B cell (primary cell): Measurements from ENCODE around the gene NTRK3. TPM values are rescaled to one million over a fixed set of nuclear protein-coding genes. Genes with fewer than 3 reads are reported as not detected.

Experiments used
- ATAC-seq: fragments of 200-7000 bp; cut with Tn5 transposase; one replicate; pipeline ENCODE4 v1.10.0; 2021; ENCODE audit warnings: low read depth, mild to moderate bottlenecking, moderate number of reproducible peaks, moderate library complexity
- CTCF ChIA-PET: fragments of 350-600 bp; sonication (Branson Sonifier 250); formaldehyde crosslinking; loops from one replicate; lab custom pipeline; 2021; ENCODE audit warnings: antibody characterized with exemption, inconsistent platforms; lab: Charles Lee
- POLR2A ChIA-PET: fragments of 350-600 bp; sonication (Branson Sonifier 250); formaldehyde crosslinking; loops from one replicate; lab custom pipeline; 2021; ENCODE audit warnings: antibody characterized with exemption; lab: Charles Lee
- DNase-seq: peaks from one replicate; pipeline ENCODE4 v3.0.0; 2013
- H2AFZ ChIP-seq: 2 replicates; pipeline ENCODE4 v1.6.1; 2012; ENCODE audit warnings: mild to moderate bottlenecking, low read depth, low read length; ENCODE audit not compliant: insufficient read depth, poor library complexity, severe bottlenecking
- H3K27ac ChIP-seq, 2 donors: 1 replicate in 1 of 2; 2 replicates in 1 of 2; pipeline ENCODE4 v1.5.1; 2012 to 2013; ENCODE audit warnings: low read length in 2 of 2, mild to moderate bottlenecking in 2 of 2, moderate library complexity in 1 of 2
- H3K27me3 ChIP-seq, 4 experiments: fragments of 200-600 bp in 1 of 4; sonication (generic) in 1 of 4; replicated peaks in 1 of 4; 1 replicate in 2 of 4; 2 replicates in 2 of 4; pipeline versions ENCODE4 v1.6.1 to v1.7.0; 2013 to 2016; ENCODE audit warnings: low read length in 3 of 4, mild to moderate bottlenecking in 2 of 4, mixed read lengths in 1 of 4, moderate library complexity in 1 of 4; ENCODE audit not compliant: insufficient read depth in 4 of 4, control insufficient read depth in 3 of 4; ENCODE audit errors: control extremely low read depth in 1 of 4
- H3K36me3 ChIP-seq, 2 experiments: replicated peaks in 1 of 2; 1 replicate in 1 of 2; 2 replicates in 1 of 2; pipeline versions ENCODE4 v1.6.1 to v1.7.1; 2013; ENCODE audit warnings: low read length in 1 of 2; ENCODE audit not compliant: insufficient read depth in 2 of 2, control insufficient read depth in 1 of 2; ENCODE audit errors: control extremely low read depth in 1 of 2, extremely low read depth in 1 of 2
- H3K4me1 ChIP-seq, 2 donors: fragments of 200-600 bp in 1 of 2; sonication (generic) in 1 of 2; 1 replicate in 1 of 2; 2 replicates in 1 of 2; pipeline versions ENCODE4 v1.5.1 to v1.6.1; 2013 to 2017; ENCODE audit warnings: low read length in 2 of 2; ENCODE audit not compliant: control insufficient read depth in 2 of 2, insufficient read depth in 2 of 2
- H3K4me2 ChIP-seq: replicated peaks from 2 replicates; pipeline ENCODE3; 2012; ENCODE audit warnings: mild to moderate bottlenecking, low read depth, low read length; ENCODE audit not compliant: poor library complexity, severe bottlenecking
- H3K4me3 ChIP-seq, 5 experiments: fragments of 200-600 bp in 1 of 5; sonication (generic) in 1 of 5; 1 replicate in 3 of 5; 2 replicates in 2 of 5; pipeline versions ENCODE4 v1.5.1 to v1.7.0; 2011 to 2016; ENCODE audit warnings: low read length in 4 of 5, mild to moderate bottlenecking in 4 of 5, low read depth in 2 of 5, control low read depth in 1 of 5, moderate library complexity in 1 of 5; ENCODE audit not compliant: insufficient read depth in 1 of 5; ENCODE audit errors: control extremely low read depth in 1 of 5, extremely low read depth in 1 of 5
- H3K79me2 ChIP-seq: fragments of 200-600 bp; sonication (generic); one replicate; pipeline ENCODE4 v1.6.0; 2016; ENCODE audit warnings: low read length; ENCODE audit not compliant: control insufficient read depth, insufficient read depth
- H3K9ac ChIP-seq: fragments of 200-600 bp; sonication (generic); 2 replicates; pipeline ENCODE4 v1.6.1; 2017; ENCODE audit warnings: mild to moderate bottlenecking, low read length, moderate library complexity
- H3K9me3 ChIP-seq, 3 donors: one replicate each; pipeline versions ENCODE4 v1.6.1 to v1.7.1; 2013; ENCODE audit warnings: low read length in 2 of 3; ENCODE audit not compliant: control insufficient read depth in 2 of 3, insufficient read depth in 1 of 3; ENCODE audit errors: control extremely low read depth in 1 of 3
- H4K20me1 ChIP-seq: 2 replicates; pipeline ENCODE4 v1.6.0; 2012; ENCODE audit warnings: mild to moderate bottlenecking, low read length; ENCODE audit not compliant: insufficient read depth, control insufficient read depth, poor library complexity, severe bottlenecking
- H3K27ac Mint-ChIP-seq: one replicate; pipeline ENCODE4 v1.8.0; 2021; ENCODE audit warnings: mixed read lengths
- H3K27me3 Mint-ChIP-seq: one replicate; pipeline ENCODE4 v1.8.0; 2021; ENCODE audit warnings: mixed read lengths
- H3K4me1 Mint-ChIP-seq: one replicate; pipeline ENCODE4 v1.8.0; 2021; ENCODE audit warnings: mixed read lengths
- H3K4me3 Mint-ChIP-seq: one replicate; pipeline ENCODE4 v1.8.0; 2021; ENCODE audit warnings: mixed read lengths
- H3K9me3 Mint-ChIP-seq: one replicate; pipeline ENCODE4 v1.8.0; 2022; ENCODE audit warnings: mixed read lengths; ENCODE audit not compliant: insufficient read depth
- EZH2 ChIP-seq: IDR thresholded peaks from 2 replicates; pipeline ENCODE4 v1.6.1; 2012; ENCODE audit warnings: borderline replicate concordance, low read depth, mild to moderate bottlenecking, moderate library complexity, low read length; ENCODE audit not compliant: insufficient read depth, poor library complexity, severe bottlenecking
- WGBS: methylation state at CpG from one replicate; pipeline ENCODE4 v1.1.5; 2013; ENCODE audit warnings: missing lambda C conversion rate; ENCODE audit not compliant: insufficient coverage; 5-methylcytosine and 5-hydroxymethylcytosine counted together
- intact Hi-C: fragments of 100-400 bp; cut with micrococcal nuclease; formaldehyde crosslinking; loops from one replicate; pipeline ENCODE4 v1.10.0; 2022
- polyA plus RNA-seq: library from polyadenylated mRNA; depleted of rRNA; stranded (reverse); fragments of >200 nt; gene quantifications from 2 replicates; pipeline ENCODE4 v1.2.3, GENCODE V29; 2012
- total RNA-seq, 2 donors: library from RNA; stranded (reverse); fragments of 120-200 nt in 1 of 2; gene quantifications; 1 replicate in 1 of 2; 2 replicates in 1 of 2; pipeline versions ENCODE4 v1.2.3 to v1.2.4, GENCODE V29; 2013 to 2022
- TF ChIP-seq, protein P1 (sequence below): fragments of 200-600 bp; IDR thresholded peaks from one replicate; pipeline ENCODE4 v1.8.0; 2022; ENCODE audit warnings: antibody characterized with exemption, mild to moderate bottlenecking

The NTRK3 gene
- total and polyA plus RNA-seq, 2 donors (not counting 1 experiment from before 2014, with no cell fraction given) = not detected

DNA sequence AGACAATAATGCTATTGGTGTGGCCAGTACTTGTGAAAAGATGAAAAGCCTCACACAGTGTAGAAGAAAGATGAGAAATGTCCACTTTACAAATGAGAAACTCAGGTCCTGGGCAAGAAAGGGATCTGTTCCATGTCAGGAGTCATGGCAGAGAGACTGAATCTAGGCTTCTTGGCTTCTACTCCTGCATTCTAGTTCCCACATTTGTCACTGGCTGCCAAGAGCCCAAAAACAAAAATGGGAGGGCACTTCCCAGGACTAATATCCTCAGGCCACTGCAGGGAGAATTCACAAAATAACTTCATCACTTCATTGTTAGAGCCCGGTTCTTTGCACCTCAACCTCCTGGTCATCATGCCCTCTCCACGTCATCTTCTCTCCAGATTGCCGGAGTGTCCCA lies 337.5 kb downstream of the NTRK3 start:
- Histone ChIP-seq H3K4me2 (no peak overlapping the region), H3K79me2 (no peaks in the 10 kb centered on the region), H3K9me3 (no peaks in the 10 kb centered on the region), H3K4me1 (no peaks in the 10 kb centered on the region), H3K36me3 (no peaks in the 10 kb centered on the region), H2AFZ (no peak overlapping the region), H3K9ac (no peak overlapping the region), H3K4me3 (no peak overlapping the region), H3K27ac (no peak overlapping the region), H3K27me3 (no peaks in the 10 kb centered on the region), H4K20me1 (no peaks in the 10 kb centered on the region)
- ChIA-PET CTCF (no interaction called here), POLR2A (no interaction called here)
- Mint-ChIP-seq H3K27me3 (no peaks in the 10 kb centered on the region), H3K4me1 (no peaks in the 10 kb centered on the region), H3K9me3 (peaks cover 4% of the 10 kb centered on the region), H3K27ac (no peak overlapping the region), H3K4me3 (no peak overlapping the region)
- 100% methylated on average over 1 of the region's 3 CpGs for WGBS
- TF ChIP-seq EZH2 = no peak
- TF ChIP-seq, protein P1, sequence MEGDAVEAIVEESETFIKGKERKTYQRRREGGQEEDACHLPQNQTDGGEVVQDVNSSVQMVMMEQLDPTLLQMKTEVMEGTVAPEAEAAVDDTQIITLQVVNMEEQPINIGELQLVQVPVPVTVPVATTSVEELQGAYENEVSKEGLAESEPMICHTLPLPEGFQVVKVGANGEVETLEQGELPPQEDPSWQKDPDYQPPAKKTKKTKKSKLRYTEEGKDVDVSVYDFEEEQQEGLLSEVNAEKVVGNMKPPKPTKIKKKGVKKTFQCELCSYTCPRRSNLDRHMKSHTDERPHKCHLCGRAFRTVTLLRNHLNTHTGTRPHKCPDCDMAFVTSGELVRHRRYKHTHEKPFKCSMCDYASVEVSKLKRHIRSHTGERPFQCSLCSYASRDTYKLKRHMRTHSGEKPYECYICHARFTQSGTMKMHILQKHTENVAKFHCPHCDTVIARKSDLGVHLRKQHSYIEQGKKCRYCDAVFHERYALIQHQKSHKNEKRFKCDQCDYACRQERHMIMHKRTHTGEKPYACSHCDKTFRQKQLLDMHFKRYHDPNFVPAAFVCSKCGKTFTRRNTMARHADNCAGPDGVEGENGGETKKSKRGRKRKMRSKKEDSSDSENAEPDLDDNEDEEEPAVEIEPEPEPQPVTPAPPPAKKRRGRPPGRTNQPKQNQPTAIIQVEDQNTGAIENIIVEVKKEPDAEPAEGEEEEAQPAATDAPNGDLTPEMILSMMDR = no peak
- DNase-seq (no peak), ATAC-seq (no peak)
- intact Hi-C loops = no loop called here

DNA sequence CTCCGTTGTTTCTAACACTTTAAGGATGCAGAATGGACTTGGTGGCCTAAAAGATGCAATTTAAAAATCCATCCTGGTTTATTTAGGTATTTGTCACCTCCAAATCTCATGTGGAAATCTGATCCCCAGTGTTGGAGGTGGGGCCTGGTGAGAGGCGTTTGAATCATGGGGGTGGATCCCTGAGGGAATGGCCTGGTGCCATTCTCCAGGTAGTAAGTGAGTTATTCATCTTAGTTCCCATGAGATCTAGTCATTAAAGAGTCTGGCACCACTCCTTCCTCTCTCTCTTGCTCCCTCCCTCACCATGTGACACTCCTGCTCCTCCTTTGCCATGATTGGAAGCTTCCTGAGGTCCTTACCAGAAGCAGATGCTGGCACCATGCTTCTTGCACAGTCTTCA lies 339.1 kb downstream of the NTRK3 start:
- no peaks in the 10 kb centered on the region for H3K4me1 Mint-ChIP-seq
- ATAC-seq (no peak), DNase-seq (no peak)
- ChIA-PET POLR2A (no interaction called here), CTCF (no interaction called here)
- no peaks in the 10 kb centered on the region for H3K27me3 Mint-ChIP-seq
- no peaks in the 10 kb centered on the region for H3K4me1 ChIP-seq
- no CpG with 5 or more reads among the region's 2 CpGs for WGBS
- H3K4me3 Mint-ChIP-seq = no peak overlapping the region
- TF ChIP-seq, protein P1 = no peak
- no peak for TF ChIP-seq EZH2
- intact Hi-C loops = no loop called here
- no peaks in the 10 kb centered on the region for H3K9me3 ChIP-seq
- no peaks in the 10 kb centered on the region for H4K20me1 ChIP-seq
- no peak overlapping the region for H3K27ac Mint-ChIP-seq
- H3K9me3 Mint-ChIP-seq = peaks cover 4% of the 10 kb centered on the region
- no peaks in the 10 kb centered on the region for H3K79me2 ChIP-seq
- H3K27ac ChIP-seq = no peak overlapping the region
- H3K27me3 ChIP-seq = no peaks in the 10 kb centered on the region
- no peak overlapping the region for H3K4me2 ChIP-seq
- H2AFZ ChIP-seq = no peak overlapping the region
- no peak overlapping the region for H3K9ac ChIP-seq
- H3K4me3 ChIP-seq = no peak overlapping the region
- no peaks in the 10 kb centered on the region for H3K36me3 ChIP-seq
